CD1c-positive myeloid dendritic cell (primary cell): ENCODE measurements around the gene CACNA1E.

Source experiments
- DNase-seq: peaks from one replicate; pipeline ENCODE4 v3.0.0-alpha.2; 2016; ENCODE audit errors: extremely low spot score

Gene CACNA1E

DNA sequence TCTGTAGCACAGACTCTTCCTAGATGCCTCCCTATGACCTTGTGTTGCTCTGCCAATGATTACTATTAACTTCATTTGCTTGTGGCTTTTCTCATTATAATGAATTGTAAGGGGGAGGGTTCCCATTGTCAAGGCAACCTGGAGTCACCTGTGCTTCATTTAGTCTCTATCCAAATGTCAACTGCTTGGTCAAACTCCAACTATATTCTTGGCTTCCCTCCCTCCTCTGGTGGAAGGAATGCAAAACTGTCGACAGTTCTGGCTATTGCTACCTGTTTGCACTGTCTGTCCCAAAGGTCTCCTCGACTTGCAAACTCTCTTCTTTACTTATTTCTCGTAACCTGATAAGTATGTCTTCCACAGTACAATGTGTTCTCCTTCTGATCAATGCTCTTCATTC lies 100.3 kb downstream of the CACNA1E start:
- DNase-seq, result no peak

- no peak for DNase-seq
These were observed 104.6 kb downstream of the CACNA1E start for GRCh38 chr1:181587870-181588438.

- no peak for DNase-seq
These were observed 105.3 kb downstream of the CACNA1E start for GRCh38 chr1:181588631-181589030.

GRCh38 chr1:181592255-181592859 lies 109.0 kb downstream of the CACNA1E start:
- DNase-seq, result no peak

GRCh38 chr1:181593042-181593441 lies 109.7 kb downstream of the CACNA1E start:
- no peak for DNase-seq

DNA sequence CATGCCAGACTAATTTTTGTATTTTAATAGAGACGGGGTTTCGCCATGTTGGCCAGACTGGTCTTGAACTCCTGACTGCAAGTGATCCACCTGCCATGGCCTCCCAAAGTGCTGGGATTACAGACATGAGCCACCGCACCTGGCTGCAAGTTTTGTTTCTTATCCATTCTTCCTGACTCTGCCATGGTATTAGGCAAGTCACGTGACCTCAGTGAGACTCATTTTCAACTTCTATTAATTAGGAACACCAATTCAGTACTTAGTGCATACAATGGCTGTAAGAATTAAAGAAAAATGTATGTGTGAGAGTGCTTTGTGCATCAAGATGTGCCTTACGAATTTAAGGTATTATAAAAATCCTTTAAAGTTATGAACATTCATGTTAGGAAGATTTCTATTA lies 111.2 kb downstream of the CACNA1E start:
- no peak for DNase-seq

- DNase-seq, result no peak
These were observed 111.9 kb downstream of the CACNA1E start for GRCh38 chr1:181595234-181595633.

- no peak for DNase-seq
These were observed 118.1 kb downstream of the CACNA1E start for GRCh38 chr1:181601186-181601950.

DNA sequence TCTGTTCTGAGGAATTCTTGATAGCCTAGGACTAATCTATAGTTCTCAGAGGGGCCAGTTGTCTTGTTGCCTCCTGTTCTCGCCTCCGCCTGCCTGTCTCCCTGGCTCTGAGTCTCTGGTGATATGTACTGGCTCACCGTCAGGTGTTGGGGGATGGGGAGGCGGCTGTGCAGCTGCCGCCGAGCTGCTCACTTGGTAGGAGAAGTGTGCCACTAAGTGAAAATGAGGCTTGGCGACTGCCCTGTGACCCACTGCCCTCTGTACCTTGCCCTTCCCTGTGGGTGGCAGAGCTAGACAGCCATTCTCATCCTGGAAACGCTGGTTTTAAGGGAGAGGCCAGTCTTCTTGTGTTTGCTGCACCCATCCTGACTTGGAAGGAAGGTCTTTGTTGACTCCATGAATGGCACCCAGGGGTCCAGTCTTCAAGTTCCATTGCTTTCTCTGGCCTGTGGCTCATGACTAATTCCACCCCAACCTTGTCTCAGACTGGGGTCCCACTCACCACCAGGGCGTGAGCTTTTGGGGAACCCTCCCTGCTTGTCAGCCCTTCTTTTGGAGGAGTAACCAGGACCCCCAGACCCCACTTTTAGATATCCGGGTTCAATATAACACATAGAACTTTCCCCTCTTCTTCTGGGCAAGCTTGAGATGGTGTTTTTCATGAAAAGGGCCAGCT lies 120.6 kb downstream of the CACNA1E start:
- DNase-seq, result no peak

GRCh38 chr1:181604482-181605249 lies 121.3 kb downstream of the CACNA1E start:
- DNase-seq, result no peak

DNA sequence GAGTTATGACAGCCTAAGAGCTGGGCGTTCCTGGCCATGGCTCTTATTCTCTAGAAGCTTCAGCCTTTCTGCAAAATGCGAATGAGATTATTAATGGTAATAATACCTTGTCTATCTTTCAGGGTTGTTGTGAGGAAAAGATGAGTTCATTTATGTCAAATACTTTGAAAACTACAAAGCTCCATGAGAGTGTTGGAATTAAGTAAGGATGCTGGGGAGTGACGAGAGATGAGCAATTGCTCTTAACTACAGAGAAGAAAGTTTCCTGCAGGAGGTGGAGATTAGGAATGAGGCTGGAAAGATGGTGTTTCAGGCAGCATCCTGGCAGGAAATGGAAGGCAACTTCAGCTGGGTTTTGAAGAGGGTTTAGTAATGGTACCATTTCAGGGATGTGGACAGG lies 124.2 kb downstream of the CACNA1E start:
- DNase-seq, result no peak

GRCh38 chr1:181608386-181608785 lies 125.1 kb downstream of the CACNA1E start:
- no peak for DNase-seq

- no peak for DNase-seq
These were observed 125.6 kb downstream of the CACNA1E start for GRCh38 chr1:181608948-181609347.

- DNase-seq, result no peak
These were observed 128.8 kb downstream of the CACNA1E start for GRCh38 chr1:181612100-181612499.

DNA sequence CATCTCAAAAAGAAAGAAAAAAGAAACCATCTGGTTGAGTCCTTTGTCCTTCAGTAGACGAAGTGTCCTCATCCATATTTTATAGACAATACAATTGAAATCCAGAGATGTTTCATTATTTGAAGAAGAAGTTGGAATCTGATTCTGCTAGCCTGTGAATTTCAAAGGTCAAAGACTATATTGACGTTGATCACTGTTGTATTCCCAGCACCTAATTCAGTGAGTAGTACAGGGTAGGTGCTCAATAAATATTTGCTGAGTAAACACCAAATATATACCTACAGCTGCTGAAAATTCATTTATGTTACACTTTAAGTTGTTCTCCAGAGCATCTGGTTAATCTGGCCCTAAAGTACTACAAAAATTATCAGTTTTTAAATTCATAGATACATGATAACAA lies 135.2 kb downstream of the CACNA1E start:
- DNase-seq, result no peak

DNA sequence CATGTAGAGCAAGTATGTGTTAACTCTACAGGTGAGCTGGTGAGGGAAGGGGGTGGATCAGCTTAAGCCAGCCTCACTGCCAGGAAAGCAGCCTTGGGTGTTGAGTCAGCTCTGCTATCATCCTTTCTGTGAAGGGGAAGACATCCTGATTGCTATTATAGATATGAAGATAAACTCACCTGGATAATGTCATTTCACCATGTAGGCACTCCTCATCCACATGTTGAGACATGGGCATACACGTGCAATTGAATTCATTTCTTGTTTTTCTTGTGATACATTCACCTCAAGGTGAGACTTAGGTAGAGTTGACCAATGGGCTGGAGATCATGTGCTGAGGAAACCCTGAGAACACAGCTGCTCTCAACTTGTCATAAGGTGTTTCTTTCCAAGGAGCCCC lies 136.9 kb downstream of the CACNA1E start:
- no peak for DNase-seq

DNA sequence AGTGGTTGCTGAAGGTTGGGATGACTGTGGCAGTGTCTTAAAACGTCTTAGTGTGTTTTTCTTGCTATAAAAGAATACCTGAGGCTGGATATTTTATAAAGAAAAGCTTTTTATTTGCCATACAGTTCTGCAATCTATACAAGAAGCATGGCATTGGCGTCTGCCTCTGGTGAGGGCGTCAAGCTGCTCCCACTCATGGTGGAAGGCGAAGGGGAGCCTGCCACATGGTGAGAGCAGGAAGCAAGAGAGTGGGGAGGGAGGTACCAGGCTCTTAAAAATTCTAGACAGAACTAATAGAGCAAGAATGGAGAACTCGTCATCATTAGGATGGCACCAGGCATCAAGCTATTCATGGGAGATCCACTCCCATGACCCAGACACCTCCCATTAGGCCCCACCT lies 140.5 kb downstream of the CACNA1E start:
- DNase-seq, result no peak

- DNase-seq, result no peak
These were observed 143.1 kb downstream of the CACNA1E start for GRCh38 chr1:181626279-181626938.

DNA sequence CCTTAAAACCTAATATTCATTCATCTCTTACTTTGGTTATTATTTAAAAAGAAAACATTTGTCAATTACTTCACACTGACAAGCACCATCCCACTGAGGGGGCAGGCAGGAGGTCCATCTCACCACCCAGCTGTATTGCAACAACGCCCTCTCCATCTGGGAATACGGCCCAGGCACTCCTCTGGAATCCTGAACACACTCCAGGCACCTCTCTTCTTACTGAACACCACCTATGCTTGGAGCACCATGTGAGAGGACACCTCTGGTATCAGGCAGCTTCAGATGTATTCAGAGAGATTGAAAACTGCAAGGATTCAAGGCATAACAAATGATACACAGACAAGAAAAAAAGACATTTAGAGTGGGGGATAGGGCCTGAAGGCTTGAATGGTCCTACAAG lies 147.1 kb downstream of the CACNA1E start:
- no peak for DNase-seq

GRCh38 chr1:181630838-181631237 lies 147.5 kb downstream of the CACNA1E start:
- DNase-seq, result no peak

- no peak for DNase-seq
These were observed 149.2 kb downstream of the CACNA1E start for GRCh38 chr1:181632492-181632891.
